GM19324 (cell line): ENCODE data around the gene ETV6.
A peak's percentile ranks its signal among the peaks of the same experiment; 100 is the strongest.

Experiments used
- ATAC-seq: cut with Tn5 transposase; IDR thresholded peaks from one replicate; pipeline ENCODE4 v1.9.1; 2021; ENCODE audit warnings: mild to moderate bottlenecking, moderate library complexity; ENCODE audit not compliant: unreplicated experiment, low FRiP score

The ETV6 gene

DNA sequence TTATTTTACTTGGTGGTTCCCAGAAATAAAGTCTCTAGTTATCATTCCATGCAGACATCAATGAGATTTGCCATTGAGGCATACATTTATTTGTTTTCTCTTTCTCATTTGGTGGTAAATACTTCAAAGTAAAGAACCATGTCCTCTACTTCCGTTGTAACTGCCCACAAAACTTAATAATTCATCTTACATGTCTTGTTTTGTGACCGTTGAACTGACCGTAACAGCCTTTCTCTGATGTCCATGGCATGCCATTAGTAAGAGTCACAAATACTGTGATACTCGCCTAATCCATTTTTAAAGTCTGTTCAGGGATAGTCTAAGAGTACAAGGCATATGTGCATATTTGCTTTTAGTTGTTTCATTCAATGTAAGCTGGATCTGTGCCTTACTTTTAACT is 145.3 kb downstream of the ETV6 start:
- ATAC-seq, result no peak

DNA sequence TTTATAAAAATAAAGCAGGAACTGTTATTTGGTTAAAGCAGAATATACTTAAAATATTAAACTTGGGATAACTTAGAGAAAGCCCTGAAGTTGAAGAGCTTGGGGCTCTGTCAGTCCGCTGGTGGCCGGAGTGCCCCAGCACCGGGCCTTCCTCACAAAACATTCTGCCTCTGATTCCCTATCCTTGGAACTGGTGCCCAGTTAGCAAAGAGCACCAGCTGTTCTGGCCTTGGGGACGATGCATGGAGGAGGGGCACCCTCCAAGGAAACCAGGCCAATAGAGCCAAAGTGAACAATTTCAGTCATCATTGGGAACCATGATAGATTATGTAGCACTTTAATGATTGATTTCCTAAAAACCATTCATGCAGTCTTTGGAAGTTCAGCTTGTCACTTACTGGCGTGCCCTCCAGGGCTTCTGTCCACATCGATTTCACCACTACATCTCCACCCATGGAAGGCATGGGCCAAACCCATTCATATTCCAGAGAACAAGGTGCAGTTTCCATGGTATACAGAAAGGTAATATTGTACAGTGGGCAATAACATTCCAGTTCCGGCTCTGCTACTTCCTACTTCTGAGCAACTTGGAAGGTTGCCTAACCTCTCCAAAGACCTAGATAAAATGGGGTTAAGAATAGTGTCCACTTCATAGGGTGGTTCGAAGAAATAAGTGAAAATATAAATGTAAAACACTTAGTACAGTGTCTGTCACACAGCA is 145.9 kb downstream of the ETV6 start:
- no peak for ATAC-seq

DNA sequence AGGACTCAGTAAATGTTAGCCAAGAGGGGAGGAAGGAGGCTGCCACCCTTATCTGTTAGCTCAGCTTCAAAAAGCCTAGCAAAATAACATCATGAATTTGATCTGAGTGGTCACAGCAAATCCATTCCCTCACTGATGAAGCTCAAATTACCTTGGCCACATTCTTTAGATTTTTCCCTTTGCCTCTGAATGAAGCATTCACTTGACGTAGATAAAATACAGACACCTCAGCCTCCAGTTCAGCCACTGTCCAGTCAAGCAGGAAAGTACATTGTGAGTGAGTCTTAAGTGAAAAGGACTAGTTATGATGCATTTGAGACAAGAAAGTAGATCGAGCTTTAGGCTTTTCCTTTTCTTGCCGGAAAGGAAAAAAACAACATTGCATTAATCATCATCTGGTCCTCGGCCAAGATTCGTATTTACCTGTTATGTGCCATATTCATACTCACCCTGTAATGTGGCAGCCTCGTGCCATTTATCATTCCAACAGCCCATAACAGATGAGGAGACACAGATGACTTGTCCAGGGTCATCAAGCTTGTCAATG is 146.5 kb downstream of the ETV6 start:
- no peak for ATAC-seq

DNA sequence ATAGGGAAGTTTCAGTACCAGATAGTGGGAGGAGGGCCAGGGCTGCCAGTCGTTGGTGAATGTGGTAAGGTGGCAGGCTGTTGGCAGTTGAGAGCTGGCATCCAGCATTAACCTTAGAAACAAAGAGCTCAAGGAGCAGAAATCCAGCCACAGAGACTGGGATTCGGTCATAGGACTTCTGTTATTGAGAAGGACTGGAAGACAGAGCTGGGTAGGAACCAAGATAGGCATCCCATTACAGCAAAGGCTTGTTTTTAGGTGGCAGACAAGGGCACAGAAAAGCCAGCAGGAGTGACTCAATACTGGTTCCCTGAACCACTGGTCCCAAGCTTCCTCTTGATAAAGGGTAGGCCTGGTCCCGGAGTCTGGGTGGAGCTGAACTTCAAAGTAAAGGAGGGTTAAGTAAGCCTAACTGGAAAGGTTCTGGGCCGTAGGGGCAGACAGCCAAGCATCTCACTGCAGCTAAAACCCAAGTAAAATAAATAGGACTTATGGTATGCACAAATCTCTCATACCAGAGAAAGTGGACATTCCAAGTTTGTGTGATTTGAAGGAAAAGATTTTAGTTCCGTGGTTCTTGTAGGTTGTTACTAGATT is 147.9 kb downstream of the ETV6 start:
- no peak for ATAC-seq

DNA sequence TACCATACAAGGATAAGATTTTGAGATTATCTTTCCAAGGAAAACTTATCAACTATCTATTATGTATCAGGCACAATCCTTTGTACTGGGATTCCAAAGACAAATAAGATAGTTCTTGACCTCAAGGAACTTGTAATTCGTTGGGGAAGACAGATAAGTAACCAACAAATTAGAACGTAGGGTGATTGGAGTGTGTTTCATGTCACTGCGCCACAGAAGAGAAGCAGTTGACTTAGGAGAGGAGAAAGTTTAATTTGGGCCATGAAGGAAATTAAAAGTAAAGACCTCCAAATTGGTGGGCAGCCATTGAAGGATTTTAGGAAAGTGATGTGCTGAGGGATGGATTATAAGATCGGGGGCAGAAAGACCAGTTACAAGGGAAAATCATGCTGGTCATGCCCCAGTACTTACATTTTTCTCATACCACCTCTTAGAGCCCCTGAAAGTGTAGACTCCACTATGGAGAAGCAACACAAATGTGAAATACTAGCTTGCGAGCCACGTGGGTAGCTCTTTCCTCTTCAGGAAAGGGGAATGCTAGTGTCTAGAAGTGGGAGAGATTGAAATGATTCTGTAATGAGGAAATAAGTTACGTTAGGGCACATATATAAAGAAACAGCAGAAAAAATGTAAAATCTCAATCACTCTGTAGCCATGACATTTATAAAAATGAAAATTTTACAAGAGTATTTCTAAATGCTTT is 148.7 kb downstream of the ETV6 start:
- no peak for ATAC-seq

DNA sequence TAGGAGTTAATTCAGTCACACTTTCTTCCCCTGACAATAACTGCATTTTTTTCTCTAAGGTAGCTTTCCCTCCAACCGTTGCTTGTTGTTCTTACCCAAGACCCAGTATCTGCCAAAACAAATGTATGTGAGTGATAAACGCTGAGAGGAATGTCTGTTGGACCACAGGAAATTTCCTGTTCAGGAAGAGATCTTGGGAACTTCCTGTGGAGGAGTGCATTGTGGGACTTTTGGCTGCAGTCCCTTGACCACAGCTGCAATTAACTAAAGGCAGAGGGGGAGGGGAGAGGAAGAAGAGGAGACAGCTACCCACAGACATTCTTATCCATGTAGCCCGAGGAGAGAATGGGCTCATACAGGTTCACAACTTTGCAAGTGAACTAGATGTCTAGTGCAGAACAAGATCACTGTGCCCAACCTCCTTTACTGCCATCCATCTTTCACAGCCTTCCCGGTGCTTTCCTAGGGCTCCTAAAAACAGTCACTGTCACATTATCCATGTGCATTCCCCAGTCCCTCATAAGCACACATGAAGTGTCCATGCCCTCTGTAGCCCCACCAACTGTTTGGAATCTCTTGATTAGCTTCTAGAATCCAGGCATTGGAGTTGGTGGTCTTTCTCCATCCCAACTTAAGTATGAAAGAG is 149.5 kb downstream of the ETV6 start:
- ATAC-seq, result no peak

DNA sequence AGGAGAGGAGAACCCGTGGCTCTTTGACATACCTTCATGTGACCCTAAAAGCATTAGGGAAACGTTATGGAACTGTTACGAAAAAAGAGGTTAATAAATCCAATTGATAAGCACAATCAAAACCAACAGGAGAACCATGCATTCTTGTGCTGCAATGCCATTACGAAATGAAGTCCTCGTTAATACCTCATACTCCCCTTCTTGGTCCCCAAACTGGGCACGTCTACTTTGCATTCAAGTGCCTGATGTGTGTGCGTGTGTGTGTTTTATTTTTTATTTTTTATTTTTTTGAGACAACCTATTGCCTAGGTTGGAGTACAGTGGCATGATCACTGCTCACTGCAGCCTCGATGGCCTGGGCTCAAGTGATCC is 150.0 kb downstream of the ETV6 start:
- ATAC-seq, result no peak

DNA sequence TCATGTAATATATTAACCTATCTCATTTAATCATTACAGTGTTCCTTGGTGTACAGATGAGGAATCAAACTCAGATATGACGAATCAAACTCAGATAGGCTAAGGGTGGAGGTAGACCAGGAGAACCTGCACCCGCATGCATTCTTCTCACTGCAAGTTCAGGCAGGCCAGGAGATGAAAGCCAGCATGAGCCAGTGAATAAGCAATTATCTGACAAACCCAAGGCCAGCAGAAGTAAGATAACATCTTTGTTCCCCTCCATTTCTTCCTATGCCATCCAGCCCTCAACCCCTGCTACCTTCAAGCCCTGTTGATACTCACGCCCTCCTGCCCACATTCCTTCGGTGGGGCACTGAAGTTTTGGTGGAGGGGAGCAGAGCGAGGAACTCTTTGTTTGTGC is 152.2 kb downstream of the ETV6 start:
- no peak for ATAC-seq

DNA sequence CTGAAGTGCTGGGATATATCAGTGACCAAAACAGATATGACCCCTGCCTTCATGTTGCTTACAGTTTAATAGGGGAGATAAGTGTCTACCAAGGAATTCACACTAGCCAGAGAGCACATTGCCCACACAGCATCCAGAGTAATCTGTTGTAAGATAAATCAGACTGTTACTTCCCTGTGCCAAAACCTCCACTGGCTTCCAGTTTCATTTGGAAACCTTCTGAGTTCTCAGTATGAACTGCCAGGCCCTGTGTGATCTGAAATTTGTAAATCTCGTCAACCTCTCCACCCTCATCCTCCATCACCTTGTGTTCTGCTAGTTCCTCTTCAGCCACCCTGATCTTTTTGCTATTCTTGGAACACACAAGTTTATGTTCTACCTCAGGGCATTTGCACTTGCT is 154.7 kb downstream of the ETV6 start:
- no peak for ATAC-seq

DNA sequence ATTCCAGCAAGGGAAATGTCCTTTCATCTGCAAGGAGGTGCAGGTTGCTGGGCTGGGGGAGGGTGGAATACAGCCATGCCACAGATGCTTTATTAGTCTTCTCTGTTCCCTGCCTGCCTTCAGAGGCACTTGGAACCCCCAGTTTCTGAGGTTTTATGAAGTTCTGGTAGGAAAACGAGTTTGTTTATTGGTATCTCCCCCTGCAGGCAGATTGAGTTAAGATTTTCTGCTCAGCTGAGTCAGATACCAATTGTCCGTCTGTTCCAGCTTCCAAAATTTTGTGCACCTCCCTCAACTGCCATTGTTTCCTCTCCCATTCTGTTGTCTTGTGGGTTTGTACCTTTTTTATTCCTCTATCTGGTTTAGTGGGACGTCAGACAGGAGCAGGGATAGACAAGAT is 155.6 kb downstream of the ETV6 start:
- ATAC-seq, result no peak

DNA sequence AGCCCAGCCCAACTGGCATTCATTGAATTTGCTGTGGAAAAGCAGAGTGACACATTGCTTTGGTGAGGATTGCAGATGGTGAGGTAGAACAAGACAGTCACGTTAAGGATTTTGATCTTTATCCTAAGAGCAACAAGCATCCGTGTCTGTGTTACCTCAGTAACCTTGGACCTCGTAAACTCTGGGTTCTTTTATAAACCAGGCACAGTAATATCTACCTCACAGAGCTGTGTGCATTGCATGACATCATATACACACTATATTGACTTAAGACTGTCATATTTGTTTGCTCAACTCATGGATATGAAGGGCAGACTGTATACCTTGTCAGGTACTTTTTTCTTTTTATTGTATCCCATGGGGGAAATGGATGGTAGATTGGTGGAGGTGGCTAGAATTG is 156.2 kb downstream of the ETV6 start:
- ATAC-seq, result no peak

DNA sequence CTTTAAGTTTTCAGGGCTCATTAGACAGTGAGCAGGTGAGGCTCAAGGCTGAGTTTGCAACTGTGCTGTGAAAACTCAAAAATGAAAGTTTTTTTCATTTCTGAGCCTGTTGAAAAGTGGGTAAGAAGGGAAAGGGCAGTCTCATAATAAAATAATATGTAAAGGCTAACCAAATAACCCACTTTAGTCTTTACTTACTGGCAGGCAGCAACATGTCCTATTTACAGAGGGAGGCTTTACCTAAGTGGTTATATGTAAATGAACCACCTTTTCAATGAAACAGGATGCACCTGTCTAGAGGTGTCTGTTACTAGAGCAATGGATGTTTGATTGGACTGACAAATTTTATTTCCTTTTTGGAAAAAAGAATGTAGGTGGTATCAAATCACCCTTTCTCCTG is 158.0 kb downstream of the ETV6 start:
- no peak for ATAC-seq

DNA sequence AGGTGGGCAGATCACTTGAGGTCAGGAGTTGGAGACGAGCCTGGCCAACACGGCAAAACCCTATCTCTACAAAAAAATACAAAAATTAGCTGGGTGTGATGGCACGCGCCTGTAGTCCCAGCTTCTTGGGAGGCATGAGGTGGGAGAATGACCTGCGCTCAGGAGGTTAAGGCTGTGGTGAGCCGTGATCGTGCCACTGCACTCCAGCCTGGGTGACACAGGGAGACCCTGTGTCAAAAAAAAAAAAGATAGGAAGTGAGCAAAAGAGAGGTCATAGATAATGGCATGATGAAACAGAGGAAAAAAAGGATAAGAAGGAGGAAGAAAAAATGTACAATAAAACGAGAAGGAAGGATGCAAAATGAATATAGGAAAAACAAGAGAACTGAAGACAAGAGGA is 159.5 kb downstream of the ETV6 start:
- ATAC-seq, result no peak

DNA sequence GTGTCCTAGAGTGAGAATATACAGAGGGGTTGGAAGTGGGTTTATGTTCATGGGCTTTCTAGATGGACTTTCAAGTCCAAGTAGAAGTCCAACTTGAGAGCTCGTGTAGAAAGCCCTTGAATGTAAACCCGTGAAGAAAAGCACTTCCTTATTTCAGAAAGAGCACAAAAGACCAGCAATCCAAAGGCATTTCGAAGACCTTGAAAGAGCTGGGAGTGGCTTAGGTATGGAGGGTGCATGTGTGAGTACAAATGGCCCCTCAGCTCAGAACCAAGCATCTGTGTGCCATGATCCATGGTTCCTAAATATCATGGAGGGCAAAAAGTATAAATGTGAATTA is 160.7 kb downstream of the ETV6 start:
- ATAC-seq, result no peak

DNA sequence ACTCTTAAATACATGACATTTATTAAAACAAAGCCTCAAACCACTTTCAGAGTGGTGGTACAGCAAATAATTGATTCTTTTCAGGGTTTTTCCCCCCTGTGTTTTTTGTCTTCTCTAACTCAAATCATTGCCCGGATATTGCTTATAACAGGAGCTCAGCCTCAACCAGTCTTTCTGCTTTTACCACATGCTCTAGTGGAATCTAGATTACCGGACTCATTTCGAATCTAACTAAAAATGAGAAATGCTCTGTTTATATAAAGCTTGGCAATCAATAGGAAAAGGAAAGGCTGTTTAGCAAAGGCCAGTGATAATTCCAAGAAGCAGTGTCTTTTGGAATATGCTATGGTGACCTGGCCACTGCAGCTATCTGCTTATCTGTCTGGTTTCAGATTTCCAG is 161.5 kb downstream of the ETV6 start:
- no peak for ATAC-seq

DNA sequence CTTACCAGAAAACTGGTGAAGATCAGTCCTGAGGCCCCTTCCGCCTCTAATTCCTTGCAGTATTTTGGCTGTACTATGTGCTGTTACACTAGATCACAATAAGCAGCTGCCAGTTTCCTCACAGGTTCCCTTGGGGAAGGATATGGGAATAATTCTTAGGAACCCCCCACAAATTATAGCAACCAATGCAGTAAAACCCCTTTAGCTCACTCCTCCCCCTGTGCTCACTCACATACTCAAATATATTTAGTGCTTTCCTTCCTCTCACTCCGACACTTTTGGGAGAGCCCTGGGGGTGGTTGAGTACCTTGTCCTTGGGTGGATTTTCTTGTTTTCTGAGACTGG is 162.7 kb downstream of the ETV6 start:
- no peak for ATAC-seq

DNA sequence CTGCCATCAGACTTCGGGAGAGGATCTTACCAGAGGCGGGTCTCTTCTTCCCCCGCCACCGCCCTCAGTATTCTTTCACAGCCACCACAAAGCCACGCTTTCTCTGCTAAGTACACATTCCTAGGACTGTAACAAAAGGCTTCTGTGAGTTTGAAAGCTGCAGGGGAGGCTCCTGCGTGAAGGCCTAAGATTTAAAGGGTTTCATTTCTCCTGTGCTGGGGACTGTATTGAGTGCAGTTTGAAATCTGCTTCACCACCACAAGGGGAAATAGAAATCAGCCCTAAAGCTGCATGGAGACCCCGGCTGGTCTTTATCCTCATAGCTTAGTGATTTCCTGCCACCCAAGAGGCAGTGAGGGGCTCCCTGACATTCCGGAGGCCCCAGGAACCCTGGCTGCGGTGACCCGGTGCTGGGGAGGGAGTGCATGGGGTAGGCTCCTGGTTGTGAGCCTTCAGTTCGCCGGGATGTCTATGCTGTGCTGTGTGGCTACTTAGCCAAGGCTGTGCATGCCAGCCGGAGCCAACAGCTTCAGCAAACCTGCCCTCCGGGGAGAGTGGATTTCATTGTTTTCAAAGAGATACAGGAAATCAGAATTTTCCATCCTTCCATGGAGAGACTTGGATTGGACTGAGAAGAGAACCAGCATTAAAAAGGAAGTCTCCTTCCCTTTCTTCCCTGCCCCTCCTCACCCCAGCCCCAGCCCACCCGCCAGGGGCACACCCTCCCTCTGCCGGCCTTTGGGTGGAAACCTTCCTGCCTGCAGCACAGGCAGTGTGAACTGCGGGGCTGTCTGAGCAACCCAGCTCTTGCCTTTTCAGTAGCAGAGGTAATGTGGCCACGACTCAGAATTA is 163.3 kb downstream of the ETV6 start:
- peak; percentile 48 for ATAC-seq

DNA sequence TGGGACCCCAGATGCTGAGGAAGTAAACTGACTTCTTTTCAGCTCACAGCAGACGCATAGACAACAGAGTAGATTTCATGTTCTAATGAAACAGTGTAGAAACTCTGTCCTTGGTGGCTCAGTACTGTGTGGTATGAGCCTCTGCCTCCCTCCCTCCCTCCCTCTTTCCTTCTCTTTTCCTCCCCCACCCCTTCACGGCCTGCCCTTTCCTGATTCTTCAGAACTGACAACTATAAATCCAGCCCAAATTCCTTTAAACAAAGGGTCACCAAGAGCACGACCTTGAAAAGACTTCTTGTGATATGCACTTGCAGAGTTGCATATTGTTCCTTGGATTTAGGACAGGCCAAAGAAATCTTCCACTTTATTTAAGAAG is 164.0 kb downstream of the ETV6 start:
- no peak for ATAC-seq

DNA sequence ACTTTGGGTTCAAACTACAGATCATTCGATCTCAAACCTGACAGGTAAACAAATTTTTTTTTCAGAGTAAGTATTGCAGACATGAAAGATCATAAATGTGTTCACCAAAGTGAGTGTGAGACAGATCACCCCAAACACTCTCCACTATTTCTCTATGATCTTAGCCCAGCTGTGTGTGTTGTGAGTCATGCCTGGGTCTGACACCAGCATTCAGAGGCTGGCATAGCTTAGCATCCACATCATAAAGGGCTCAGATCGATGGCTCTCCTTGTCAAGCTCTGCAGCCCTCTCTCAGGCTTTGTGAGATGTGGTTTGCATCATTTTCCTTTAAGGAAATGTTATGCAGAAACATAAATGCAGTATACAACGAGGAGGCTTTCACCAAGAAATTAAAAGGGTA is 164.9 kb downstream of the ETV6 start:
- ATAC-seq, result no peak

DNA sequence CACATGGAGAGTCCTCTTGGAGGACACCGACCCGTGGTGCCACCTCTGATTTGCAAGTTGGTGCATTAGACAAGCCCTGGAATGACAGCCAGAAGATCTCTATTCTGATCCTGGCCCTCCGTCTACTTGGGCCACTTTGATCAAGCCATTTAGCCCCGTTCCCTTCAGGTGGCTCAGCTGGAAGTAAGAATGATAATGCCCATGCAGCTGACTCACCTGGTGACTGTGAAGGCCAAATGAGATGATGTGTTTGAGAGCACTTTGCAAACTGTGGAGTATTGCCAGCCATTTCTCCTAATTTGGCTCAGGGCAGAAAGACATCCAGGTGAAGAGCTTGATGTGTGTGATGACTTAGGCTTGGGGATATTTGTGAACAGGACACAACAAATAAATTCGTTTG is 165.9 kb downstream of the ETV6 start:
- ATAC-seq, result no peak

DNA sequence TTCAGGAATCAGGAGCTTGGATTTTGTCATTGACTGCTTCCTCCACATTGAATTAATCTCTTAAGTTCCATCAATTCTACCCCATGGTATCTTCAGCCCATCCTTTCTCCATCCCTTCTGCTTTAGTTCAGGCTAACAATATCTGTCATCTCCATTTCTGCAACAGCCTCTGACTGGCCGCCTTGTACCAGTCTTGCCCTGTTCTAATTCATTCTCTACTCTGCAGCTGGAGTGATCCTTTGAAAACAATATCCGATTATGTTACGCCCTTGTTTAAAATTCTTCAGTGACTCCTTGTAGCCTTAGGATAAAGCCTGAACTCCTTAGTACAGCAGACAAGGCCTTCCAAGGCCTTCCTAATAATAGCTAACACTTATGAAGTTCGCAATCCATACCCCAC is 170.2 kb downstream of the ETV6 start:
- ATAC-seq, result no peak
